Activated CD4-positive, alpha-beta T cell treated with anti-CD3 and anti-CD28 coated beads, Interleukin-2, amount 10 ng/mL, durations not matched to agents 24 days and 14 days (primary cell): Measurements from ENCODE around the gene CKS1B. TPM values are rescaled to one million over a fixed set of nuclear protein-coding genes. Genes with fewer than 3 reads are reported as not detected.
A peak's percentile ranks its signal among the peaks of the same experiment; 100 is the strongest.

ENCODE experiments used
- DNase-seq: peaks from one replicate; pipeline ENCODE4 v3.0.0; 2022
- H3K27ac Mint-ChIP-seq: one replicate; pipeline ENCODE4 v1.8.0; 2022; ENCODE audit warnings: mild to moderate bottlenecking, mixed read lengths
- H3K27me3 Mint-ChIP-seq: one replicate; pipeline ENCODE4 v1.8.0; 2022; ENCODE audit warnings: mixed read lengths
- H3K36me3 Mint-ChIP-seq: one replicate; pipeline ENCODE4 v1.8.0; 2022; ENCODE audit warnings: low read depth, mild to moderate bottlenecking, mixed read lengths
- H3K4me1 Mint-ChIP-seq: one replicate; pipeline ENCODE4 v1.8.0; 2021; ENCODE audit warnings: mixed read lengths
- H3K4me3 Mint-ChIP-seq: one replicate; pipeline ENCODE4 v1.8.0; 2022; ENCODE audit warnings: mild to moderate bottlenecking, moderate library complexity, mixed read lengths
- H3K9me3 Mint-ChIP-seq: one replicate; pipeline ENCODE4 v1.8.0; 2021; ENCODE audit warnings: mixed read lengths
- intact Hi-C: fragments of 100-400 bp; cut with micrococcal nuclease; formaldehyde crosslinking; loops from one replicate; pipeline ENCODE4 v1.15.1; 2023
- total RNA-seq: library from RNA; stranded (reverse); gene quantifications from 2 replicates; pipeline ENCODE4 v1.2.3, GENCODE V29; 2022

The CKS1B gene
- total RNA-seq, 1 donor from 2014 or later: 181 TPM

DNA sequence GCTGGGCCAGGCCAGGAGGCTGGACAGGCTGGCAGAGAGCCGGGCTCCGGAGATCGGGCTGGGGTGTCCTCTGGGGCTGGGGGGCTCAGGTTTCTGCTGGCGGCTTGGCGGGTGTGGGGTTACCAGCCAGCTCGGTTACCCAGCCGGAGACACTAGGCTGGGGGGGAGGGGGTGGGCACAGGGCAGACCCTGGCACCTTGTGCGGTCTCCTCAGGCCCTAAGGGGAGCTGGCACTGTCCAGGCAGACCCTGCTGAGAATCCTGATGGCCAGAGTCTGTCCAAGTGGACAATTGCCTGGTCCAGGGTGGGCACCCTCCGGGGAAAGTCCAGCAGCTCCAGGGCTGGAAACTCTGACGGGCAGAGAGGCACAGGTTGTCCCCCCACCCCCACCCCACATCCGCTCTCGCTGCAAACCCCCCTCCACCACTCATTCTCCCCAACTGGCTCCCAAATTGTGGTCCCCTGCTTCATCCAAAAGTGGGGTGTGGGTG, 34.8 kb downstream of the CKS1B start:
- Mint-ChIP-seq H3K27ac (peak overlapping the region; percentile 96), H3K4me1 (peaks cover 66% of the 10 kb centered on the region), H3K36me3 (peaks cover 58% of the 10 kb centered on the region), H3K4me3 (peak overlapping the region; percentile 97), H3K27me3 (no peaks in the 10 kb centered on the region), H3K9me3 (no peaks in the 10 kb centered on the region)
- DNase-seq: peak; percentile 76
- intact Hi-C loops: loop anchor here (1.0 to 5.0 kb wide), 2 partner anchors 8 to 262 kb away; no protein-coding TSS in a partner anchor

DNA sequence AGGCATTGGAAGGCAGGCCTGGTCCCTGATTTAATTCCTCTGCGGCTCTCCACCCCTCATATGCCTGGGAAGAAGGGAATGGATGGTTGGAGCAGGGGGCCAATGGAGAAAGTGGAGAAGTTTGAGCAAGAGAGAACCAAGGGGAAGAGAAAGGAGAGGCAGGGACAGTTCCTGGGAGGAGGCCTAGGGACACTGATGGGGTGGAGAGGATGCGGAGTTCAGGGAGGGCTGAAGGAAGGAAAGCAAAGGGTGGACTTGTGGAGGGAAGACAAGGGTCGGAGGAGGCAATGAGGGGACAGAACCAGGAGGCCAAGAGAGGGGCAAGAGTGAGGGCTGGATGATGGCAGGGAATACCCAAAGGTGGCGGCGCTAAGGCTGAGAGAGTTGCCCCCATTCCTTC, 35.3 kb downstream of the CKS1B start:
- H3K27ac Mint-ChIP-seq: peak overlapping the region; percentile 96
- peak overlapping the region; percentile 97 for H3K4me3 Mint-ChIP-seq
- no peaks in the 10 kb centered on the region for H3K27me3 Mint-ChIP-seq
- intact Hi-C loops: loop anchor here (1.0 to 5.0 kb wide), 2 partner anchors 8 to 262 kb away; no protein-coding TSS in a partner anchor
- DNase-seq: no peak
- H3K4me1 Mint-ChIP-seq: peaks cover 62% of the 10 kb centered on the region
- no peaks in the 10 kb centered on the region for H3K9me3 Mint-ChIP-seq
- peaks cover 58% of the 10 kb centered on the region for H3K36me3 Mint-ChIP-seq

DNA sequence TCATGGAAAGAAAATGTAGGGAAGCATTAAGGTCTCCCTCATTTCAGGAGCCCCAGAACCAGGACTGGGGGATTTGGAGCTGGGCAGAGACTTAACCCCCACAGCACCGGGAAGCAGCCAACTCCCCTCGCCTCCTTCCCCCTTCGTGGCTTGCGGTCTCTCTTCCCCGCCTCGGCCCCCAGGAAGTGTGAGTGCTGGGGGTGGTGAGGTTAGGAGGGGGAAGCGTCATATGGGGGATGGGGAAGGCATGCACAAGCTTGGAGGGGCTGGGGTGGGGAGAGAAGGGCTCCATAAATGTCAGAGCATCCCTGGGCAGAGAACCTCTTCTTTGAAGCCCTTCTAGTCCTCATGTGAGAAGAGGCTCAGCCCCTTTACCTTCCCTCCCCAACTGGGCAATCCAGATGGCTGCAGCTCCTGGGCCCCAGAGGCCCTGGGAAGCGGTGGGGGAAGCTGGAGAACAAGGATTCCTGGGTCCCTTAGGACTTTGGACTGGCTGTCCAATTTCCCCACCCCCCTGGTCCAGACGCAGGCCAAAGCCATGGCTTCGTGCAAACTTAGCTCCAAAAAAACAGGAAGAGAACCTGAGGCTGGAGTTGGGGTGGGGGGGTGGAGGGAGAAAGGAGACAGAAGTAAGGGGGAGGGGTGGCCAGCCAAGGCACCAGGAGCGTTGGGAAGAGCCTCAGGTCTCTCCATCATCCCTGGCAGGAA, 35.9 kb downstream of the CKS1B start:
- intact Hi-C loops: no loop called here
- Mint-ChIP-seq H3K9me3 (no peaks in the 10 kb centered on the region), H3K27ac (peak overlapping the region; percentile 96), H3K4me3 (peak overlapping the region; percentile 97), H3K4me1 (peaks cover 58% of the 10 kb centered on the region), H3K36me3 (peaks cover 58% of the 10 kb centered on the region), H3K27me3 (no peaks in the 10 kb centered on the region)
- peak; percentile 84 for DNase-seq

DNA sequence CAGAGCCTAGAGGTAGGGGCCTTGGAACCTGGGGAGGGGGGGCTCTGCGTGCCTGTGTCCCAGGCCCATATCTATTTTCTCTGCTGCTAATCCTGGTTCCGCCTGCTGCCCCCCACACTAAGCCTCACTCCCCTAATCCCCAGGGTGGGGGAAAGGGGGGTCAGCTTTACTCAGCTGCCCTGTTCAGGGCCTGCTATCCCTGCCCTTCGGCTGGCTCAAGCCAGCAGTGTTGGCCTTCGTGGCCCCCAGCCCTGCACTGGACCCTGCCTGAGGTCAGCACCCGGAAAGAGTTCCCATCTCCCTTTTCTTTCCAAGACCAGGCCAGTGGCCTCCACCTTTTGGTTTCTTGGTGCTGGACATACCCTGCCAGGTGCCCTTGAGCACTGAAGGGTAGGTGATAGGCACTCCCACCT, 36.5 kb downstream of the CKS1B start:
- Mint-ChIP-seq H3K27me3 (no peaks in the 10 kb centered on the region), H3K36me3 (peaks cover 62% of the 10 kb centered on the region), H3K9me3 (no peaks in the 10 kb centered on the region), H3K27ac (peak overlapping the region; percentile 82), H3K4me3 (peak overlapping the region; percentile 97), H3K4me1 (peaks cover 58% of the 10 kb centered on the region)
- DNase-seq: peak; percentile 56
- intact Hi-C loops: no loop called here

DNA sequence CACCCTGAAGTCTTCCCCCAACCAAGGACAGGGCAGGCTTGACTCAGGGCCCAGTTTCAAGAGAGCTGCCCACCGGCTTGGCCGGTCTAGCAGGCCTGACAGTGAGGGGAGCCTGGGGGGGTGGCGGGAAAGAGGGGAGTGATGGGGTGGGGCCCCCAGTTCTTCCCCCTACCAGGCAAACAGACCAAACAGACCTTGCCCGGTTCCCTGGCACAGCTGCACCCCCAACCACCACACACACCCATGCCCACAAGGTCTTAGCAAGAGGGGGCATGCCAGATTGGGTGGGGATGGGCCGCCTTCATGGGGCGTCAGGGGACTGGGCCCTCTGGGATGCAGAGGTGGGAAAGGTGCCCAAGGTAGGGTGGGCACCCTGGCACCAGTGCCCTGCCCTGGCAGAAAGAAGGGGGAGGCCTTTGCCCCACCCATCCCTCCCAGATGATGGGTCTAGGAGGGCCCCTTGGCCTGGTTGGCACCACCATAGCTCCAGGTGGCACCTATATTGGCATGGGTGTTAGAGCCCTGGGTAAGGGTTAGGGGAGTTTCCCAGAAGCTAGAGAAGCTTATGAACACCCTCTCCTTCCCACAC, 37.0 kb downstream of the CKS1B start:
- Mint-ChIP-seq H3K9me3 (no peaks in the 10 kb centered on the region), H3K27me3 (no peaks in the 10 kb centered on the region), H3K4me3 (peak overlapping the region; percentile 97), H3K27ac (peak overlapping the region; percentile 89), H3K4me1 (peaks cover 58% of the 10 kb centered on the region), H3K36me3 (peaks cover 64% of the 10 kb centered on the region)
- DNase-seq: no peak
- intact Hi-C loops: no loop called here

DNA sequence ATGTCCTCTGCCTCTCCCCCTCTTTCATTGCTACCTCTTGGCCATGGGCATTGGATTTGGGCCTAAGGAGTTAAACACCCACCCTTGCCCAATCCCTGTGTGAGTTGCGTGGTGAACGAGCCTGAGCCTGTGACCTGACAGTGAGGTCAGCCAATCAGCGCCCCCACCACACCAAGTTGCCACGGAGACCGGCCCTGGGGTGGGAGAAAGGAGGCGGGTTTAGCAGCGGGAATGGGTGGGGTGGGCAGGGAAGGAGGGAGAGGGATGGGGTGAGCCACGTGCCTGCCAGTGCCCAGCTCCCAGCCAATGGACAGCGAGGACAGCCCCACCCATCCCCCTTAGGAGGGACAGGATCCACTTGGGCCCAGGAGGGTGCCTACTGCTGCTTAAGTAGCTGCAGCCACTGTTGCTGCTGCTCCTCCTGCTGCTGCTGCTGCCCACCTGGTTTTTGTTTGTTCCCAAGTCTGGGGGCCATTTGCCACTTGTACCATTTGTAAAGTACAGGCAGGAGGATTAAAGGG, 37.6 kb downstream of the CKS1B start:
- no peaks in the 10 kb centered on the region for H3K27me3 Mint-ChIP-seq
- peak overlapping the region; percentile 97 for H3K4me3 Mint-ChIP-seq
- peak; percentile 82 for DNase-seq
- H3K9me3 Mint-ChIP-seq: no peaks in the 10 kb centered on the region
- peaks cover 66% of the 10 kb centered on the region for H3K36me3 Mint-ChIP-seq
- H3K27ac Mint-ChIP-seq: peak overlapping the region; percentile 89
- intact Hi-C loops: no loop called here
- H3K4me1 Mint-ChIP-seq: peaks cover 57% of the 10 kb centered on the region

DNA sequence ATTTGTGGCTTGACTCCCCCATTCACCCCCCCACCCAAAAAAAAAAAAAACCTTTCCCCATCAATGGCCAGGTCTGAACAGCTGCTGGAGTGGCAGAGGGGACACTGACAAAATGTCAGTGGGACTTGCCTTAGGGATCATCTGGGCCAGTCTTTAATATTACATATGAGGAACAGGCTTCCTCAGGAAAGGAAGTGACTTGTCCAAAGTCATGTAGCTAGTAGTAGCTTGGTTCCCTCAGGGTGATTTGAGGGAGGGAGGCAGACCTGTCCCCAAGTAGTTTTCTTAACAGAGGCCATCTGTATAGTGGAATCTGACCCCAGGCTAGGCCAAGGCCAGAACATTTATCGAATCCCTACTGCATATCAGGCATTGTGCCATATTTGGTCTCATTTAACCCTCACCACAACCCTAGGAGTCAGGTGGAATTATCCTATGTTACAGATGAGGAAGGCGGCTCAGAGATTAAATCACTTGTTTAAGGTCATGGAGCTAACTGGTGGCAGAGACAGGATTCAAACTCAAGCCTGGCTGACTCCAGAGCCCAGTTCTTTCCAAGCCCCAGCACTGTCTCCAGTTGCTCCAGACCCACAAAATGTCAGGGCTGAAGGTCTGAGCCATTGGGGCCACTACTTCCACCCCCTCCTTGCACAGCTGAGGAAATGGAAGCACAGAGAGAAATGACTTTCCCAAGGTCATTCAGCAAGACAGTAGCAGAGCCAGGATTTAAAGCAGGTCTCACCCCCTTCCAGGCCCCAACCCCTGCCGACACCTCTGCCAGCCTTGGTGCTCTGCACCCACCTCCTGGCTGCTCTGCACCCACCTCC, 38.5 kb downstream of the CKS1B start:
- no peak for DNase-seq
- peaks cover 72% of the 10 kb centered on the region for H3K36me3 Mint-ChIP-seq
- no peaks in the 10 kb centered on the region for H3K9me3 Mint-ChIP-seq
- H3K4me3 Mint-ChIP-seq: peak overlapping the region; percentile 97
- peak overlapping the region; percentile 89 for H3K27ac Mint-ChIP-seq
- peaks cover 53% of the 10 kb centered on the region for H3K4me1 Mint-ChIP-seq
- no peaks in the 10 kb centered on the region for H3K27me3 Mint-ChIP-seq
- intact Hi-C loops: no loop called here

DNA sequence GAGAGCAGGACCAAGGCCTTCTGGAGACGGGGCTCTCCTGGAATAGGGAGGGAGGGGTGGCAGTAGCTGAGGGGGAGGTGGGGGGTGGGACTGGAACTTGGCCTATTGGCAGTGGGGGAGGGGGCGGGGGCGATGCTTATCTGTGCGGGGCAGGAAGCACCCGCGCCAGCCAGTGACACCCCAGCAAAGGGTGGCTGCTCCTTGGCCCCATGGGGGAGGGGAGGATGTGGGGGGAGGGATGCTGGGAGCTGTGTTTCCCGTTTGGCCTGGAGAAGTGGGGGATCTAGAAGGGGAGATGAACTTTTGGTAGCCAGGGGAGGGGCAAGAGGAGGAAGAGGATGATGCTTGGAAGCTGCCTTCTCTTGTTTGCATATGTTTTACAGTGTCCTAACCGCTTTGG, 39.2 kb downstream of the CKS1B start:
- Mint-ChIP-seq H3K27ac (peak overlapping the region; percentile 89), H3K27me3 (no peaks in the 10 kb centered on the region), H3K4me1 (peaks cover 49% of the 10 kb centered on the region), H3K4me3 (peak overlapping the region; percentile 97), H3K9me3 (no peaks in the 10 kb centered on the region), H3K36me3 (peaks cover 71% of the 10 kb centered on the region)
- intact Hi-C loops: no loop called here
- DNase-seq: peak; percentile 82

DNA sequence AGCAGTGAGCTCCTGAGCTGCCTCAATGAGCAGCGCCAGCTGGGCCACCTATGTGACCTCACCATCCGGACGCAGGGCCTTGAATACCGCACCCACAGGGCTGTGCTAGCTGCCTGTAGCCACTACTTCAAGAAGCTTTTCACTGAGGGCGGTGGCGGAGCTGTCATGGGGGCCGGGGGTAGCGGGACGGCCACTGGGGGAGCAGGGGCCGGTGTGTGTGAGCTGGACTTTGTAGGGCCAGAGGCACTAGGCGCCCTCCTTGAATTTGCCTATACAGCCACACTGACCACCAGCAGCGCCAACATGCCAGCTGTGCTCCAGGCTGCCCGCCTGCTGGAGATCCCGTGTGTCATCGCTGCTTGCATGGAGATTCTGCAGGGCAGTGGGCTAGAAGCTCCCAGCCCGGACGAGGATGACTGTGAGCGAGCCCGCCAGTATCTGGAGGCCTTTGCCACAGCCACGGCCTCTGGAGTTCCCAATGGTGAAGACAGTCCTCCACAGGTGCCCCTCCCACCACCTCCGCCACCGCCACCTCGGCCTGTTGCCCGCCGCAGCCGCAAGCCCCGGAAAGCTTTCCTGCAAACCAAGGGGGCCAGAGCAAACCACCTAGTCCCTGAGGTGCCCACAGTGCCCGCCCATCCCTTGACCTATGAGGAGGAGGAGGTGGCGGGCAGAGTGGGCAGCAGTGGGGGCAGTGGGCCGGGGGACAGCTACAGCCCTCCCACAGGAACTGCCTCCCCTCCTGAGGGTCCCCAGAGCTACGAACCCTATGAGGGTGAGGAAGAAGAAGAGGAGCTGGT, 40.4 kb downstream of the CKS1B start:
- H3K4me3 Mint-ChIP-seq: peak overlapping the region; percentile 78
- no peak overlapping the region for H3K27ac Mint-ChIP-seq
- H3K9me3 Mint-ChIP-seq: no peaks in the 10 kb centered on the region
- H3K36me3 Mint-ChIP-seq: peaks cover 72% of the 10 kb centered on the region
- no peaks in the 10 kb centered on the region for H3K27me3 Mint-ChIP-seq
- peak; percentile 59 for DNase-seq
- intact Hi-C loops: no loop called here
- peaks cover 56% of the 10 kb centered on the region for H3K4me1 Mint-ChIP-seq

DNA sequence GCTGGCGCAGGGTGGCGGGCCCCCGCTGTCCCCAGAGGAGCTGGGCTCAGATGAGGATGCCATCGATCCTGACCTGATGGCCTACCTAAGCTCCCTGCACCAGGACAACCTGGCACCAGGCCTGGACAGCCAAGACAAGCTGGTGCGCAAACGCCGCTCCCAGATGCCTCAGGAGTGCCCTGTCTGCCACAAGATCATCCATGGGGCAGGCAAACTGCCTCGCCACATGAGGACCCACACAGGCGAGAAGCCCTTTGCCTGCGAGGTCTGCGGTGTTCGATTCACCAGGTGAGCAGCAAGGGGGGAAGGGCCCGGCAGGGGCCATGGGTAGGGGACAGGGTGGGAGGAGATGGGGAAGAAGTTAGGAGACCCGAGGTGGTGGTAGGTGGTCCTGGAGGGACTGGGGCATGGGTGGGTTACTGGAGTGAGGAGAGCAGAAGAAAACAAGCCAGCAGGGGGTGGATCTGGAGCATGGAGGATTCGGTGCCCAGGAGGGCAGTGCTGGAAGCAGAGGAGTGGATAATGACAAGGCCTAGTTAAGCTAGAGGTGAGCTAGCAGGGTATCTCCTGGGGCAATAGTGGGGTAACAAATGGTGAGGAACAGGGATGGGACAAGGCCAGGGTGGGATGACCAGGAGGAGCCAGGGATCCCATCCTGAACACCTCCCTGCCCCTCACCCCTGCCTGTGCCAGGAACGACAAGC, 41.2 kb downstream of the CKS1B start:
- H3K36me3 Mint-ChIP-seq: peaks cover 70% of the 10 kb centered on the region
- H3K4me1 Mint-ChIP-seq: peaks cover 58% of the 10 kb centered on the region
- peak overlapping the region; percentile 76 for H3K27ac Mint-ChIP-seq
- no peaks in the 10 kb centered on the region for H3K27me3 Mint-ChIP-seq
- DNase-seq: peak; percentile 59
- H3K4me3 Mint-ChIP-seq: peak overlapping the region; percentile 78
- intact Hi-C loops: loop anchor here (2.0 kb wide), 1 partner anchor 45 kb away; no protein-coding TSS in a partner anchor
- no peaks in the 10 kb centered on the region for H3K9me3 Mint-ChIP-seq

DNA sequence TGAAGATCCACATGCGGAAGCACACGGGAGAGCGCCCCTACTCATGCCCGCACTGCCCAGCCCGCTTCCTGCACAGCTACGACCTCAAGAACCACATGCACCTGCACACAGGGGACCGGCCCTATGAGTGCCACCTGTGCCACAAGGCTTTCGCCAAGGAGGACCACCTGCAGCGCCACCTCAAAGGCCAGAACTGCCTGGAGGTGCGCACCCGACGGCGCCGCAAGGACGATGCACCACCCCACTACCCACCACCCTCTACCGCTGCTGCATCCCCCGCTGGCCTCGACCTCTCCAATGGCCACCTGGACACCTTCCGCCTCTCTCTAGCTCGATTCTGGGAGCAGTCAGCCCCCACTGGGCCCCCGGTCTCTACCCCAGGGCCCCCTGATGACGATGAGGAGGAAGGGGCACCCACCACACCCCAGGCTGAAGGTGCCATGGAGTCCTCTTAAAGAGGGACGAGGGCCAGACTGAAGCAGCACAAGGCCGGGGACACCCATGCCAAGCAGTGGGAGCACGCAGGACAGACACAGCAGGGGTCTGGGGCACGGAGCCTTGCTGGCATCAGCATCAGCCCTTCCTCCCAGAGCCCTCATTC, 41.9 kb downstream of the CKS1B start:
- peak; percentile 71 for DNase-seq
- intact Hi-C loops: loop anchor here (2.0 kb wide), 1 partner anchor 44 kb away; no protein-coding TSS in a partner anchor
- H3K36me3 Mint-ChIP-seq: peaks cover 66% of the 10 kb centered on the region
- peak overlapping the region; percentile 76 for H3K27ac Mint-ChIP-seq
- H3K4me1 Mint-ChIP-seq: peaks cover 54% of the 10 kb centered on the region
- H3K9me3 Mint-ChIP-seq: no peaks in the 10 kb centered on the region
- H3K27me3 Mint-ChIP-seq: no peaks in the 10 kb centered on the region
- peak overlapping the region; percentile 78 for H3K4me3 Mint-ChIP-seq
